Measurements from ENCODE around the gene C5orf58.
"Not testable (repeated sequence)": the region's sequence is repeated elsewhere in the genome, so short reads cannot be mapped to it uniquely, and the experiment has no call there.

C5orf58 gene

DNA sequence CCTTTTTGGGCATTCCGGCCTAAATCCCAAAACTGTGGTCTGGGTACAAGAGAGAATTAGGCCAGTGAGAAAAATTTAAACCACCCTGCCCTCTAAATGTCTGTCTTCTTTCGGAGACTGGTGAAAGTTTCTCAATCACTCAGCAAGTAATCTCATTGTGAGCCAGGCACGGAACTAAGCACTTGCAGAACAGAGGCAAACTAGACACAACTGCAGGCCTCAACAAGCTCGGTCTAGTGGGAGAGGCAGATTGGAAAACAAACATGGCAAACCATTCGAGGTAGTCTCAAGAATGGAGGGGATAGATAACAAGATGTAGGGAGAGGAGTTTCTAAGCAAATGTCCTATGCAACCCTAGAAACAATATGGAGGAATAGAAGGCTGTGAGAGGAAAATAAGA is 8.9 kb upstream of the C5orf58 start:
- DNase-seq (ENCODE audit: low read depth, low spot score): no peak

DNA sequence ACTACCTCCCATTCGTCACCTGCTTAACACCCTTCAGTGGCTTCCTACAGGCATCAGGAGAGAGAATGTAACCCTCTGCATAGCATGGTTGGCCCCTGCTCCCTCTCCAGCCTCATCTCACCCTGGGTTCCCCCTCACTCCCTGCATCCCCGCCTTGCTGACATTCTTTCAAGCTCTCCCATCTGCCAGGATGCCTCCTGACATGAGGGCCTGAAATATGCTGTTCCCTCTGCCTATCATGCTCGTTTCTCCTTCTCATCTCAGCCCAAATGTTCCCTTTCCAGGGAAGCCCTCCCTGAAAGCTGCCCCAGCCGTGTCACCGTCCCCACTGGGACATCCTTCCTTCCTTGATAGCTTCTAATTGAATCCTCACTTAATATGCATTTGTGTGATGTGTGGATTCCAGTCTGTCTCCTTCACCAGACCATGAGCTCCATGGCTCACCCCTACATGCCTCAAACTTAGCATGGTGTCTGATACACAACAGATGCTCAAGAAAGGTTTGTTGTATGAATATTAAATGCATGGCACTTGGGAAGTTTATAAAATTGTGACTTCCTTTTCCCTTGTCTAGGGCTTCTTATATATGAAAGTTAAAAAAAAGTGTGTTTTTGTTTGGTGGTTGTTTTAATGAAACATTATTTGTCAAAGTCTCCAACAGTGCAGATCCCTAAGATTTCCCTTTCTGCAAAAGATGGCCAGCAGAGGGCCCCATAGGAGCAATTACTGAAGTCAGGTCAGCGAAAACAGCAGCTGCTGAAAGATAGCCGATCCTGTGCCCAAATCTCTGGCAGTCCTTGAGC is 7.3 kb upstream of the C5orf58 start:
- DNase-seq (ENCODE audit: low read depth, low spot score): no peak

DNA sequence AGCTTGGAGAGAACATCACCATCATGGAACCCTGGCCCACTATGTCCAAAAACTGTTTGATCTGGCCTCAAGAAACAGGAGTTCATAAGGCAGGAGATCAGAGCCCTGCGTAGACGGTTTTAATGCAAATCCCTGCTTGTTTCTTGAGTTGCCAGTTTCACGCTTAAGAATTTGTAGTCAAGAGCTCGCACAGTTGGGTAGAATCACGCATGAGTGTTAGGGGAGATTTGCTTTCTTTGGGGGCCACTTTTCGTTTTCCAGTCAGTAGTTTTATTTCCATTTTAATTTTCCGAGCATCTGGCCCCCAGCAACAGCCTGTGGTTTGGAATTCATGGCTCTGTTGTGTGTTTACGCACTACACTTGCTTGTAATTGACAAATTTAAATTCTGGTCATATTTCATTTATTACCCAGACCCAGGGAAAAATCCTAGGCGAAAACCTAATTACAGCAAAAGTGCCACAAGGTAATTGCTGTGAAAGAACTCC is 6.6 kb upstream of the C5orf58 start:
- no peak for DNase-seq (ENCODE audit: low read depth, low spot score)

DNA sequence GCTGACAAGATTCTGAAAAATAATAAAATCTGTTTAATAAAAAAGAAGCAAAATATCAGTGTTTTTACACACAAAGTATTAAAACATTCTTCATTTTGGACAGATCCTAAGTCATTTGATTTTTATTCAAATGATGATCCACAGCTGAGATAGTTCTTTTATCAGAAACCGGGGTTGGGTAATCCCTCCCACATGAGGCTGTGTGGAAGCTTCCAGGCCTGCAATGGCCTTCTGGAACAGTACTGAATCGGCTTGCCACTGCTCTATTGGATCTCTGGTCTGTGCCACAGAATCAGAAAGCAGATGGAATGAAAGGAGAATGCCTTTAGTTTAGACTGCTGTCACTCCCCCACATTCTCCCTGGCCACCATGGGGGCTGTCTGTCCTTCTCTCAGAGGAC is 6.1 kb upstream of the C5orf58 start:
- no peak for DNase-seq (ENCODE audit: low read depth, low spot score)

DNA sequence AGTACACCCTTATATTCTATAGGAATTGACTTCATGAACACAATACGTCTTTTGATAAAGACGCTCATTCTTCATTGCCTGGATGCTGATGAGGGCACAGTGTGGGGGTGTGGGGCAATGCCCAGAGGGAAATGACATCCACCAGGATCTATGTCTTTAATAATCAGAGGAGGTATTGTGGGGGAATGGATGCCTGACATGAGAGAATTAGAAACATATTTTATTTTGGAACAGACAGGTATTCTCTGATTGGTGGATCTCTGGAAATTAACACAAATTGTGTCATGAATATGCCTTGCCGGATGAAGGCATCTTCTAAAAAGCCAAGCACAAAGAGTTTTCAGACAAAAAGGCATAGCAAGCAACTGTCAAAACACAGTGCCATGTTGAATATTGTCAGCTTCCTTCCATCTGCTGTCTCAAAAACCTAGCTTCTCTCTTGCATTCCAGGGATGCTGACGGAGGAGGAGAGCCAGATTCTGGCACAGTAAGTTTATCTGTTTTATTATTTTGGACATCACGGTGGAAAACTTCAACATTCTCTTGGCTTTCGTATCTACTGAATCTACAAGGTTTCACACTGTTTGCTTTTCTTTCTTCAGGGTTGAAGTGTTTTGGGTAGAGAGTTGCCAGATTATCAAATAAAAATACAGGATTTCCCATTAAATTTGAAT is 3.9 kb upstream of the C5orf58 start:
- no peak for DNase-seq (ENCODE audit: low read depth, low spot score)

DNA sequence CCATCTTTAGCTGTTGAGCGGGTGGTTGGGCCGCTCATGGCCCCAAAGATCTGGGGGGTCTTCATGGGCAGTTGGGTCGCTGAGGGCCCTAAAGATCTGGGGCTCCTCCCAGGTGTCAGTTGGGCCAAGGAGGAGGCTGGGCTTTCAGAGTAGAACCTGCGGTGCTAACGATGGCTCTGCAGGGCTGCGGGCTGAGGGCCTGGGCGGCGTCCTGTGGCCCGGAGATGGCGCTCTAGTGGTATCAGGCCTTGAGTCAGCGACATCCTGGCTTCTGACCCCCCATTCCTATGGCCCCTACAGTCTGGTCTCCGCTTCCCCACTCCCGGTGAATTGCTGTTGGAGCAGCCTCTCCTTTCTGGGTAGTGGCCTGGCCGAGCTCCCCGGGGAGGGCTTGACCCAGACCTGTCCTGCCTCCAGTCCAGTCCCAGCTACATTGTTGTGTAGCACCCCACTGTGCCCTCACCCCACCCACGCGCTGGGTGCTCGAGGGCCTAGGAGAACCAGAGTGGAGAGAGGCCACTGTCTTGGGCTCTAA is 640 bp downstream of the C5orf58 start:
- DNase-seq (ENCODE audit: low read depth, low spot score): no peak

DNA sequence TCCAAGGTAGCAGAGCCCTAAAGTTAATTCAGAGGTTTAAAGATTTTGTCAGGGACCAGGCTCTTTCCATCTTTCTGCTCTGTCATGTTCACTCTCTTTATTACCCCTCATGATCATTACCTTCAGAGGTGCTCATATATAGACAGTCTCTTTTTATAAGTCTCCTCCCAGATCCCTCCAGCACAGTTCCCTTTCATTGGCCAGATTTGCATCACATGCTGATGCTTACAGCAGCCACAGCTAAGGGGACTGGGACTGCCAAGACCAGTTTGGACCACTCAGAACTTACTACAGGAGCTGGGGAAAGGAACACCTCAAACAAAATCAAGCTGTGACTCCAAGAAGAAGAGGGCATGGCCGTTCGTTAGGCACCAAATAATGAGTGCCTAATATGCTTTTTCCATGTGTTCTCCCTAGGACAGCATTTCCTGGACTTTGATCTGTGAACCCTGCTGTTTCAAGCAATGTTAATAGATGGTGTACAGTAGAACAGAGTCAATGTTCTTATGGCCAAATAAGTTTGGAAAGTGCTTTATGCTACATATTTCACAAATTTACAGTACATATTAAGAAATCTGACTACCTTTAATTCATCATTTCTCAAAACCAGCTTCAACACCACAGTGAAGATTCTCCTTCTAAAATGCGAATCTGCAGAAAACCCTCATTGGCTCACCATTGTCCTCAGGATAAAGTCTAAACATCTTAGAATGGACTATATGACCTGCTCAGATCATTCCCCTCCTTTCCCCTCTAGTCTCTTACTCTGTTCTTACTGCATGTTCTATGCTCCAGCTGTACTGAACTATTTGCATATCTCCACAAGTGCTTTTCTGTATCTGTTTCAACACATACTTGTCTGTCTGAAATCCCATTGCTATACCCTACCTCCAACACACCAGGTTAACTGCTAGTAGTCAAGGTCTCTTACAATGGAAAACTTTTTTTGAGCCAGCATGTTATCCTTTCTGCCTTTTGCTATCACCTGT is 3.4 kb downstream of the C5orf58 start:
- no peak for DNase-seq (ENCODE audit: low read depth, low spot score)

DNA sequence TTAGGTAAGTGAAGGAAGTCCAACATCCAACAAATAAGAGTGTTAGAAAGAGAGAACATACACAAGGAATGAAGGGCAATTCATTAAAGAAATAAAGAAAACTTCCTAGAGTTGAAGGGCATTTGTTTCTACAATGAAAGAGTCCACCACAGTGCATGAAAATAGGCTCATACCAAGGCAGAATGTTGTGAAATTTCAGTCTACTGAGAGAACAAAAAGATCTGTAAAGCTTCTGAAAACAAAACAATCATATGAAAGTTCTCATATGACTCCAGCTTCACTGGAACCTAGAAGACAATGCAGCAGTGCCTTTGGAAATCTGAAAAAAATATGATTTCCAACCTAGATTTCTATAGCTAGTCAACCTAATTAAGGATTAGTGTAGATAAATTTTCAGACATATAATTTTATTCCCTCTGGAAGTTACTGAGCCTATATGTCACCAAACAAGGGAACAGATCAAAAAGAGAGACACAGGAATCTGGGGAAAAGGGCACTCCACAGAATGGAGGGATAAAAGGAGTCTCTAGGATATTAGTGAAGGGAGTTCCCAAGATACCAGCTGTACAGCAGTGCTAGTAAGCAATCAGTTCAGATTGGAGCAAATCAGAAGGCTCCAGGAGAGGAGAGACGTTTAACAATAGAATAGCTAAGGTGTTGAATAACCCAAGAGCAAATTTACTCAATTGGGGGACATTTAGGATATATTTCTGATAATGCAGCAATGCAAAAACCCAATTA is 5.8 kb downstream of the C5orf58 start:
- DNase-seq (ENCODE audit: low read depth, low spot score): no peak

DNA sequence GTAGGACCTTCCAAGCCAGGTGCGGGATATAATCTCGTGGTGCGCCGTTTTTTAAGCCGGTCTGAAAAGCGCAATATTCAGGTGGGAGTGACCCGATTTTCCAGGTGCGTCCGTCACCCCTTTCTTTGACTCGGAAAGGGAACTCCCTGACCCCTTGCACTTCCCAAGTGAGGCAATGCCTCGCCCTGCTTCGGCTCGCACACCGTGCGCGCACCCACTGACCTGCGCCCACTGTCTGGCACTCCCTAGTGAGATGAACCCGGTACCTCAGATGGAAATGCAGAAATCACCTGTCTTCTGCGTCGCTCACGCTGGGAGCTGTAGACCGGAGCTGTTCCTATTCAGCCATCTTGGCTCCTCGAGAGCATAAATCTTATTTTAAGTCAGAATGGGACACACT is 12.7 kb downstream of the C5orf58 start:
- not testable (repeated sequence) for DNase-seq (ENCODE audit: low read depth, low spot score)

DNA sequence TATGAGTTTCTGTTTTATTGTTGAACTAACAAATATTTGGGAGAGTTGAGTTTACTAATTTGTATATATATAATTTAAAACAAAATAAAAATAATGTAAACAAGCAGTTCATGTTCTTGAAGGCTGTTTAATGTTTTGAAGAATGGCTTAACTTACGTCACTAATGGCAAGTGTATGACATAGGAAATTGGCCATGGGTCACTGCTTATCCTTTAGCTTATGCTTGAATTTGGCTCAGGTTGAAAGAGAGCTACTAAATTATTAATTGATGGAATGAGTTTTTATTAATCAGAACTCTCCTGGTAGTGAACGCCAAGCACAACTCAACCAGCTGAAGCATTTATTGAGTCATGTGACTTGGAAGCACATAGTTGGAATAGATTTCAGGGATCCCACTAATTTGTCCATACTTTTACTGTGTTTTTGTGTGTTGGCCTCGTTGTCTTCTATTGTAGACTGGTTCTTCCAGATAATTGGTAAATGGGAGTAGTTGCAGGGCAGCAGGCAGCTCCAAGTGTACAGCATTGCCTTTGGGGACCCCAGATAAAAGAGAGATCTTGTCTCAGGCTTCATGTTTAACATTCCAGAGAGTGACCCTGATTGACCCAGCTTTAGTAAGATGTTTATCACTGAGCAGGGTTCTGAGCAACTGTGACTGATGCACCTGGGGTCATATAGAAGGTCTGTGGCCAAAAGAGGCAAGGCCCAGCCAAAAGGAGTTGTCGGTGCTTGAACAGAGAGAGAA is 13.5 kb downstream of the C5orf58 start:
- DNase-seq (ENCODE audit: low read depth, low spot score): no peak

DNA sequence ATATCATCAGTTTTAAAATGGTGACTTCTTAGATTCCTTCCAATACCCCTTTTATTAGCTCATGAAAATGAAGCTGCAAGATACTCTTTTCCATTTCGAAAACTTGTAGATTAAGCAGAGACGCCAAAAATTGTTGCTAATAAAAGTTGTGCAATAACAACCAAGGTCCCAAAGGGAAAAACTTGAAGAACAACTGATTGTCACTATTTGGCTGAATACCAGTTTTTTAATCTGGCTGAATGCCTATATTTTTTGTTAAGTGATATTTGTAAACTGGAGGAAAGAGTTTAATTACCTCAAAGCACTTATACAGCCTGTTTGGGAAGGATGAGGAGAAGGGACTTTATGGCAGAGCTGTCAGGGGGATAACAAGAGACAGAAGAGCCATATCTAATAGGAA is 14.6 kb downstream of the C5orf58 start:
- no peak for DNase-seq (ENCODE audit: low read depth, low spot score)

DNA sequence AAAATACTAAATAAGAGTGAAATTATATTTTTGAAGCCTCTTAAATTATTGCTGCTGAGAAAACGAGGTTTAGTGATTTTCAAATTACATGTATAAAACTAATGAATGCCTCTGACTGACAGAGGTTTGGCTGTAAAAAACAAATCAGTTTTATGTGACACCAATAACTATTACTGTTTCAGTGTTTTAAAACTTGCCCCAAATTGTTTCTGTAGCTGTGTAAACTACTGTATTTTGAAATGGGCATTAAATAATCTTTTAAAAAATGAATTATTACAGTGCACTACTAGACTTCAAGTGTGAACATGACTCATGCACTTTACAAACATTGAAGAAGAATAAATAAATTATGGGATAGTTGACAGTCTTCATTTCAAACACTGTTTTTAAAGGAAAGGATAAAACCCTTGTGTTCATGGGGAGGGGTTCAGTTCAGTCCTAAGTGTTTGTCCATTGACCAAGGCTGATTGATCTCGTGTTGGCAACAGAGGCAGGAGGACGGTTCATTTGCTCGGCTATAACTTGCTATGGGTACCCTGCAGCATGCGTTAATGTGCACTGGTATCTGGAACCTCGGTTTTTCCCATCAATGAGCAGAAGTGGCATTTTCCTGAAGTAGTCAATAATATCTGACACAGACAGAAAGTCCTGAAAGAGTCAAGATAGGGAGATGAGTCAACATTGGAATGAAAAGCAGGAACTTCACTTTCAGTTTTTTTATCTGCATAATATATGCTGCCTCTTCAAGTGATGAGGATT is 15.6 kb downstream of the C5orf58 start:
- DNase-seq (ENCODE audit: low read depth, low spot score): no peak

DNA sequence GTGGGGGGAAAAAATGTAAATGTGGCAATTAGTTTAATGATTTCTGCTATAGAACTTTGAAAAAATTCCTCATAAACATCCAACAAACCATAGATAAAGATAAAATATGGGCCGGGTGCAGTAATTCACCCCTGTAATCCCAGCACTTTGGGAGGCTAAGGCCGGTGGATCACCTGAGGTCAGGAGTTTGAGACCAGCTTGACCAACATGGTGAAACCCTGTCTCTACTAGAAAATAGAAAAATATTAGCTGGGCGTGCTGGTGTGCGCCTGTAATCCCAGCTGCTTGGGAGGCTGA is 16.1 kb downstream of the C5orf58 start:
- not testable (repeated sequence) for DNase-seq (ENCODE audit: low read depth, low spot score)

DNA sequence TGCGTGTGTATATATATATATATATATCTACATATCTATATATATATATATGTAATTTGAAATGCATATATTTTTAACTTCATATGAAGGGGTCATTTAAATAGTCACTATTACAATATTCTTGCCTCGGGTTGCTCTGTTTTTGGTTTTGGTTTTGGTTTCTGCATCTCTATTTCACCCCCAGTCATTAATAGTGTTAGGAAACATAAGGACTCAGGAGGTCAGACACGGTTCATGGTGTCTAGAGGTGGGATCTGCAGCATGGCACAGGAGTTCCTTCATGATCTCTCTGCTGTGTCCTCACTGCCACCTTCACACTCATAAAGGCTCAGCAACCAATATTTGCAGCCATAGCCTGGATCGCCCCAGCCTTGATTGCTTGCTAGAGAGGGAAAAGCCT is 16.6 kb downstream of the C5orf58 start:
- no peak for DNase-seq (ENCODE audit: low read depth, low spot score)

DNA sequence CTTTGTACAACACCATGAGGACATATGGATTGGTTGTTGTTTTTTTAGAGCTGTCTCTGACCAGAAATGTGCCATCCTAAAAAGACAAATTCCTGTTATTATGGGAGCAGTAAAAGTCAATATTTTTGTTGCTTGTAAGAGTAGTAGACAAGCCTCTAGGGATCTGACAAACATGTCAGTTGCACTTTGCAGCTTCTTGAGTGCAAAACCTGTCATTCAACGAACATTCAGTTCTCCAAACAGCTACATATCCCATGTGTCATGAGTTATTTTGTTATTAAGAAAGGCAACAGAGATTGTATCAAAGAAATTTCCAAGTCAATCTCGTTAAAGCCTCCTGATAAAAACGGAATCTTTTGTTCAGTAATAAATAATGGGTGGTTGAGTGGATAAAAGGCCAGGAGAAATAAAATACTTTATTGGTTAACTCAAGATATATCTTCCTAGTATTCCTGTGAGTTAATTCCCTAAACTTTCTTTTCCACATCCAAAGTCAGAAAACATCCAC is 18.1 kb downstream of the C5orf58 start:
- no peak for DNase-seq (ENCODE audit: low read depth, low spot score)

DNA sequence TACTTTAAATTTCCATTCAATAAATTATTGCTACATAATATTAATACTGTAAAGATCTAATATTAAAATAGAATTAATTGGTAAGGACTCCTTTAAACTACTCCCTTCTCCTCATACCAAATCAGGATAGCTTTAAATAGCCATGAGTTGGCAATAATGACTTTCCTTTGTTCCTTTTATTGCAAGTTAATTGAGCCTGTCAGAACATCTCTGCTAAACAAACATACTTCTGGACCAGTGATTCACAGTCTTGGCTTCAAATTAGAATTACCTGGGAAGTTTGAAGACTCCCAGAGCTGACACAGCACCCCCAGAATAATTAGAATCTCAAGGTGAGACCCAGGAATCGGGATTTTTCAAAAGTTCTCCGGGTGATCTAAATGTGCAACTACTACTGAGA is 18.7 kb downstream of the C5orf58 start:
- DNase-seq (ENCODE audit: low read depth, low spot score): no peak

DNA sequence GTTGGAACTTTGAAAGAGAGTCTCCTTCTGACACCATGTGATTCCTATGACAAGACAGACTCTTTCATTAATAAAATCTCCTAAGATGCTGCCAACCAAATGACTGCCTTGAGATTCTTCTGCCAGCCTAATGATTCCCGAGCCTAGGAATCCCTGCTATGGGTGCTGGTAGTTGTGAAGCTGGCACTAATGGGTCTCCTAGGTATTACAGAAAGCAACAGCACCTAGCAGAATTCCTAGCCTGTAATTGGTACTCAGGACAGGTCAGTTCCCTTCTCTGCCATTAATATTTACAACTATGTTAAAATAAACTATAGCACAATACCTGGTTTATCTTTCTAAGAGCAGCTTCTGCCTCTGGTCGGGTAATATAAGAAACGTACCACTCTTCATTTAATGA is 19.3 kb downstream of the C5orf58 start:
- no peak for DNase-seq (ENCODE audit: low read depth, low spot score)

DNA sequence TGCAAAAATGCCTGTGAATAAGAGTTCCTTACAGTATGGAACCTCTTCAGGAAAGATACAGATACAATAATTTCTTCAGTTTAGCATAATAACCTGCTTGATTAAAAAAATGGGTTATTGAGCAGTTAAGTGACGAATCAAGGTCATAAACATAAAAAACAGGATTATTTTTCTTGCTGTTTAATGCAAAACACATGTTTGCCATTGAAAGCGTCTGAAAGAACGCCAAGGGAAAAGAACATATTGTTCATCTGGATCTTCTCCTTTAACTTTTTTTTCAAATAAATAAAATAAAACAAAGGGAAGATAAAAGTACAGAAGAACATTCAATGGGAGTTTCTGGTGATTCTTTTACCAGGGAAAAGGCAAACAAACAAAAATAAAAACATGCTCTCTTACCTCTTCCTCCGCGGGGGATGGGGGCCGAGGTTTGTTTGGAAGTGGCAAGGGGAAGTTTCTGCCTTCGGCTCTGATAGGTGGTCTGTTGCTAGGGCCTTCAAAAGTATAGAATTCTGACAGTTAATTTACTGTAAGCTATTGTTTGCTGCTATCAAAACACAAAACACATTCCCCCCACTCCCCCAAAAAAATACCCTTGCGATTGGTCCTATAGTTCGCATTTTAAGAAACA is 20.1 kb downstream of the C5orf58 start:
- DNase-seq (ENCODE audit: low read depth, low spot score): no peak

DNA sequence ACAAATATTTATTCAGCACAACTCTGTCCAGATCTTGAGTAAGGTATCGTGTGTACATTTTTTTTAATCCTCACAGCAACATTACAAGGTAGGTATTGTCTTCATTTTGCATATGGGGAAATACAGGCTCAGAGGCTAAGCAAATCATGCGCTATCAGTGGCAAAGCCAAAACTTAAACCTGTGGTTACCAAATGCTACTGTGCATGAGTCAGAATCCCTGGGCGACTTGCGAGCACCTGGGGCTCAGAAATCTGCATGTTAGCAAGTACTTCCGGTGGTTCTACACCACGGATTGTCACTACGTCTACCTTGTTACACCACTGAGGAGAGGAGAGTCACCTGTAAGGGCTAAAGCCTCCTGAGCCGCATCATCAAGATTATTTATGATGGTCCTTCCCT is 21.3 kb downstream of the C5orf58 start:
- DNase-seq (ENCODE audit: low read depth, low spot score): no peak

Measured in iPS DF 19.7 (cell line).